ENCODE measurements around the gene ALDH16A1. TPM values are rescaled to one million over a fixed set of nuclear protein-coding genes. Genes with fewer than 3 reads are reported as not detected.

Gene ALDH16A1
- 16.2 to 27.2 TPM (median 24.9 TPM) in 5 replicates for total RNA-seq (2022; extraction: Qiagen RNA extraction)

GRCh38 chr19:49453013-49453756 is at the start of gene ALDH16A1:
TSS of gene ALDH16A1 (plus strand) at chr19:49453225. CDS start at chr19:49453332, 107 bp downstream.

GRCh38 chr19:49423071-49423984 is 29.7 kb upstream of the ALDH16A1 start, which contains the start of gene PTH2:
TSS of gene PTH2 (minus strand) at chr19:49423441. CDS start at chr19:49423339, 102 bp downstream.

GRCh38 chr19:49425178-49425577 is 27.8 kb upstream of the ALDH16A1 start, which contains the start of gene GFY:
TSS of gene GFY (plus strand) at chr19:49425388. CDS start at chr19:49426431, 1,043 bp downstream.

GRCh38 chr19:49441210-49441959 is 11.6 kb upstream of the ALDH16A1 start, which contains the start of gene SLC17A7:
TSS of gene SLC17A7 (minus strand) at chr19:49441527. CDS start at chr19:49441379, 148 bp downstream.

GRCh38 chr19:49451430-49452181 is 1.4 kb upstream of the ALDH16A1 start, which contains the start of gene PIH1D1:
TSS of gene PIH1D1 (minus strand) at chr19:49451814. CDS start at chr19:49451574, 240 bp downstream.

GRCh38 chr19:49473868-49474541 is 21.0 kb downstream of the ALDH16A1 start, which contains the start of gene FLT3LG:
TSS of gene FLT3LG (plus strand) at chr19:49474215. CDS start at chr19:49474640, 425 bp downstream.

GRCh38 chr19:49487277-49488045 is 34.4 kb downstream of the ALDH16A1 start, which contains the start of gene RPL13A:
TSS of gene RPL13A (plus strand) at chr19:49487608. CDS start at chr19:49487630, 22 bp downstream.

Other genes with a start within 250 kb of the ALDH16A1 start
- 0.55 to 1.2 TPM (median 1.1 TPM) in 5 replicates for gene SLC6A16, start 128.0 kb upstream of the ALDH16A1 start, total RNA-seq (2022; extraction: Qiagen RNA extraction)
- gene CD37, start 117.8 kb upstream of the ALDH16A1 start, total RNA-seq (2022; extraction: Qiagen RNA extraction) = not detected in 5 replicates
- gene TEAD2, start 90.8 kb upstream of the ALDH16A1 start, total RNA-seq (2022; extraction: Qiagen RNA extraction) = 14.2 to 21.0 TPM (median 17.9 TPM) in 5 replicates
- 0.39 to 0.74 TPM (median 0.47 TPM) in 5 replicates for gene DKKL1, start 89.3 kb upstream of the ALDH16A1 start, total RNA-seq (2022; extraction: Qiagen RNA extraction)
- gene KASH5, start 65.0 kb upstream of the ALDH16A1 start, total RNA-seq (2022; extraction: Qiagen RNA extraction) = 0.05 to 0.12 TPM (median 0.07 TPM) in 4 of 5 replicates, not detected in the other
- not detected in 5 replicates for gene PTH2, start 29.8 kb upstream of the ALDH16A1 start, total RNA-seq (2022; extraction: Qiagen RNA extraction)
- gene GFY, start 27.8 kb upstream of the ALDH16A1 start, total RNA-seq (2022; extraction: Qiagen RNA extraction) = 0.14 to 0.27 TPM (median 0.18 TPM) in 5 replicates
- gene SLC17A7, start 11.7 kb upstream of the ALDH16A1 start, total RNA-seq (2022; extraction: Qiagen RNA extraction) = 0.53 to 0.74 TPM (median 0.65 TPM) in 5 replicates
- 90.8 to 101 TPM (median 98.8 TPM) in 5 replicates for gene PIH1D1, start 1.4 kb upstream of the ALDH16A1 start, total RNA-seq (2022; extraction: Qiagen RNA extraction)
- 0.92 to 1.7 TPM (median 1.3 TPM) in 5 replicates for gene FLT3LG, start 21.0 kb downstream of the ALDH16A1 start, total RNA-seq (2022; extraction: Qiagen RNA extraction)
- gene RPL13A, start 34.4 kb downstream of the ALDH16A1 start, total RNA-seq (2022; extraction: Qiagen RNA extraction) = 4,068 to 4,436 TPM (median 4,207 TPM) in 5 replicates
- 3,819 to 4,411 TPM (median 4,040 TPM) in 5 replicates for gene RPS11, start 43.2 kb downstream of the ALDH16A1 start, total RNA-seq (2022; extraction: Qiagen RNA extraction)
- 21.8 to 35.0 TPM (median 29.8 TPM) in 5 replicates for gene FCGRT, start 59.4 kb downstream of the ALDH16A1 start, total RNA-seq (2022; extraction: Qiagen RNA extraction)
- gene RCN3, start 74.8 kb downstream of the ALDH16A1 start, total RNA-seq (2022; extraction: Qiagen RNA extraction) = 1.6 to 2.7 TPM (median 1.8 TPM) in 5 replicates
- 85.6 to 111 TPM (median 104 TPM) in 5 replicates for gene NOSIP, start 127.3 kb downstream of the ALDH16A1 start, total RNA-seq (2022; extraction: Qiagen RNA extraction)
- gene PRRG2, start 128.1 kb downstream of the ALDH16A1 start, total RNA-seq (2022; extraction: Qiagen RNA extraction) = 0.45 to 1.1 TPM (median 0.81 TPM) in 5 replicates
- 23.7 to 33.6 TPM (median 31.9 TPM) in 5 replicates for gene PRR12, start 138.0 kb downstream of the ALDH16A1 start, total RNA-seq (2022; extraction: Qiagen RNA extraction)
- 89.9 to 139 TPM (median 135 TPM) in 5 replicates for gene RRAS, start 186.9 kb downstream of the ALDH16A1 start, total RNA-seq (2022; extraction: Qiagen RNA extraction)
- gene SCAF1, start 189.0 kb downstream of the ALDH16A1 start, total RNA-seq (2022; extraction: Qiagen RNA extraction) = 45.2 to 75.9 TPM (median 67.4 TPM) in 5 replicates
- gene IRF3, start 212.6 kb downstream of the ALDH16A1 start, total RNA-seq (2022; extraction: Qiagen RNA extraction) = 102 to 117 TPM (median 111 TPM) in 5 replicates
- gene BCL2L12, start 212.7 kb downstream of the ALDH16A1 start, total RNA-seq (2022; extraction: Qiagen RNA extraction) = 56.3 to 78.7 TPM (median 72.9 TPM) in 5 replicates
- 387 to 457 TPM (median 414 TPM) in 5 replicates for gene PRMT1, start 224.0 kb downstream of the ALDH16A1 start, total RNA-seq (2022; extraction: Qiagen RNA extraction)
- gene ADM5, start 236.4 kb downstream of the ALDH16A1 start, total RNA-seq (2022; extraction: Qiagen RNA extraction) = 3.4 to 6.5 TPM (median 6.0 TPM) in 5 replicates
- 12.0 to 15.0 TPM (median 12.8 TPM) in 5 replicates for gene CPT1C, start 237.9 kb downstream of the ALDH16A1 start, total RNA-seq (2022; extraction: Qiagen RNA extraction)